SU-DHL-6 (cell line): ENCODE measurements around the gene AMOTL1.

ENCODE experiments used
- H2AFZ ChIP-seq: fragments of 200-600 bp; sonication (generic); 2 replicates; pipeline ENCODE4 v1.6.1; 2014; ENCODE audit warnings: low read depth, mild to moderate bottlenecking, moderate library complexity, mixed read lengths, antibody characterized with exemption, low read length; ENCODE audit not compliant: severe bottlenecking
- H3F3A ChIP-seq: fragments of 200-600 bp; shearing (Covaris generic); 2 replicates; pipeline ENCODE4 v1.6.0; 2016; ENCODE audit warnings: antibody characterized with exemption, mild to moderate bottlenecking; ENCODE audit not compliant: insufficient read depth
- H3K27ac ChIP-seq: fragments of 200-600 bp; sonication (generic); 2 replicates; pipeline ENCODE4 v1.5.1; 2016; ENCODE audit warnings: low read depth, mild to moderate bottlenecking, low read length, moderate library complexity, mixed read lengths
- H3K27me3 ChIP-seq: fragments of 200-600 bp; sonication (generic), shearing (Covaris generic); 2 replicates; pipeline ENCODE4 v1.6.0; 2014; ENCODE audit warnings: mild to moderate bottlenecking, low read length
- H3K36me3 ChIP-seq: fragments of 200-600 bp; sonication (generic); 2 replicates; pipeline ENCODE4 v1.6.1; 2014; ENCODE audit warnings: mild to moderate bottlenecking, low read length, mixed read lengths
- H3K4me2 ChIP-seq: fragments of 300-600, 200-600 bp; shearing (Covaris generic), sonication (generic); 2 replicates; pipeline ENCODE4 v1.6.0; 2014; ENCODE audit warnings: low read length, low read depth, mild to moderate bottlenecking; ENCODE audit not compliant: poor library complexity, severe bottlenecking
- H3K4me3 ChIP-seq: fragments of 200-600 bp; sonication (generic); 2 replicates; pipeline ENCODE4 v1.5.1; 2014; ENCODE audit warnings: antibody characterized with exemption, low read length, mild to moderate bottlenecking, mixed read lengths; ENCODE audit not compliant: insufficient read depth, poor library complexity, severe bottlenecking
- H3K79me2 ChIP-seq: fragments of 200-600 bp; sonication (generic); 2 replicates; pipeline ENCODE4 v1.6.1; 2014; ENCODE audit warnings: mild to moderate bottlenecking, low read length, moderate library complexity; ENCODE audit not compliant: insufficient read depth
- H3K9ac ChIP-seq: fragments of 200-600 bp; sonication (generic); 2 replicates; pipeline ENCODE4 v1.7.0; 2014; ENCODE audit warnings: mild to moderate bottlenecking, low read length
- H3K9me2 ChIP-seq: fragments of 200-600 bp; sonication (generic); replicated peaks from 2 replicates; pipeline ENCODE4 v1.6.1; 2014; ENCODE audit warnings: low read length; ENCODE audit not compliant: insufficient read depth
- H3K9me3 ChIP-seq: fragments of 200-600 bp; sonication (generic); 2 replicates; pipeline ENCODE4 v1.6.1; 2014; ENCODE audit warnings: low read length, mixed read lengths; ENCODE audit not compliant: insufficient read depth
- H4K20me1 ChIP-seq: fragments of 200-600 bp; sonication (generic); 2 replicates; pipeline ENCODE4 v1.6.1; 2014; ENCODE audit warnings: low read depth, mild to moderate bottlenecking, antibody characterized with exemption, low read length, moderate library complexity, mixed read lengths
- EZH2phosphoT487 ChIP-seq: fragments of 200-600 bp; sonication (generic), shearing (Covaris generic); conservative IDR thresholded peaks from 2 replicates; pipeline ENCODE4 v1.6.1; 2018; ENCODE audit warnings: mild to moderate bottlenecking, antibody characterized with exemption, low read length, moderate library complexity, mixed read lengths
- TF ChIP-seq, protein P1 (sequence below): fragments of 200-600 bp; sonication (generic); IDR thresholded peaks from one replicate; pipeline ENCODE4 v1.5.1; 2017; ENCODE audit warnings: antibody characterized with exemption, mild to moderate bottlenecking, low read length, moderate library complexity; ENCODE audit not compliant: insufficient read depth, poor library complexity, severe bottlenecking

Gene AMOTL1

DNA sequence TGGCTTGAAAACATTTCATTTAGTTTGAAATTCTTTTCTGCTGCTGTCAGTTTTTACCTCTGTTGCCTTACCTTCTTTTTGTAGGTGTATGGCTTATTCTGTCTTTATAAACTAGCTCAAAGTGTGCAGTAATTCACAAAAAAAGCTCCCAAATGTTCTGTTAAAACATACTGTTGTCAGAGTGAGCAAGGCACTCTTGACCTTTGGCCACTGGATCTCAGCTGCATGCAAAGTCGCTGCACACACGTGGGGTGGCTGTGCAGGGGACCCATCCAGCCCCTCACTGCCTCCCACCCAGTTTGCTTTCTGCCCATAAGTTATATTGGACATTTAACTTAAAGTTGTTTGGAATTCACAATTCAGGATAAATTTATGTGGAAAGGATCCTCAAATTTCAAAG, 92.2 kb downstream of the AMOTL1 start:
- Histone ChIP-seq H3K27me3 (no peaks in the 10 kb centered on the region), H3K79me2 (no peaks in the 10 kb centered on the region), H3K27ac (no peak overlapping the region), H3K9me2 (no peaks in the 10 kb centered on the region), H3F3A (no peaks in the 10 kb centered on the region), H4K20me1 (no peaks in the 10 kb centered on the region), H2AFZ (no peak overlapping the region), H3K4me2 (no peak overlapping the region), H3K9ac (no peak overlapping the region), H3K36me3 (no peaks in the 10 kb centered on the region), H3K9me3 (no peaks in the 10 kb centered on the region), H3K4me3 (no peak overlapping the region)
- TF ChIP-seq, protein P1, sequence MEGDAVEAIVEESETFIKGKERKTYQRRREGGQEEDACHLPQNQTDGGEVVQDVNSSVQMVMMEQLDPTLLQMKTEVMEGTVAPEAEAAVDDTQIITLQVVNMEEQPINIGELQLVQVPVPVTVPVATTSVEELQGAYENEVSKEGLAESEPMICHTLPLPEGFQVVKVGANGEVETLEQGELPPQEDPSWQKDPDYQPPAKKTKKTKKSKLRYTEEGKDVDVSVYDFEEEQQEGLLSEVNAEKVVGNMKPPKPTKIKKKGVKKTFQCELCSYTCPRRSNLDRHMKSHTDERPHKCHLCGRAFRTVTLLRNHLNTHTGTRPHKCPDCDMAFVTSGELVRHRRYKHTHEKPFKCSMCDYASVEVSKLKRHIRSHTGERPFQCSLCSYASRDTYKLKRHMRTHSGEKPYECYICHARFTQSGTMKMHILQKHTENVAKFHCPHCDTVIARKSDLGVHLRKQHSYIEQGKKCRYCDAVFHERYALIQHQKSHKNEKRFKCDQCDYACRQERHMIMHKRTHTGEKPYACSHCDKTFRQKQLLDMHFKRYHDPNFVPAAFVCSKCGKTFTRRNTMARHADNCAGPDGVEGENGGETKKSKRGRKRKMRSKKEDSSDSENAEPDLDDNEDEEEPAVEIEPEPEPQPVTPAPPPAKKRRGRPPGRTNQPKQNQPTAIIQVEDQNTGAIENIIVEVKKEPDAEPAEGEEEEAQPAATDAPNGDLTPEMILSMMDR: no peak
- no peak for TF ChIP-seq EZH2phosphoT487

DNA sequence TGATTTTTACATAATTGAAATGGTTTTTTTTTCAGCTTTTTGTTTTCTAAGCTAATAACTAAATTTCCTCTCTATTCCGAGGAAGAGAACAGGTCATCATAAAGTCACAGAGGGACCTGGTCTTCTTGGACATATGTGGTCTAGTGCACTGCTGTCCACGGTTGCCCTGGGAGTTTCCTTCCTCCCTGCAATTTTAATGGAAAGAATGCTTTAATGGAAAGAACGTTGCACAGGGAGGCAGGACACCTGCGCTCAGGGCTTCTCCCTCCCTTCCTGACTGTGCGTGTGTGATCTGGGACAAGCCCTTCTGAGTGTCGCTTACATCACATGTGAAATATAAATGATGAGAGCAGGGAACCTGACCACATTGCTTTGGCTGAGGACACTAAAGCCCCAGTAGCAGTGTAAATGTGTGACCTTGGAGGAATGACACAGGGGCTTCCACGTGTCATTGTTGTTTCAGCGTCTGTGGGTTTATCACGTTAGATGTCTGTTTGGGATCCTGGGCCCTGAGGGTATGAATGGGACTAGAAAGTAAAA, 93.2 kb downstream of the AMOTL1 start:
- Histone ChIP-seq H2AFZ (no peak overlapping the region), H3F3A (no peaks in the 10 kb centered on the region), H3K4me2 (no peak overlapping the region), H3K27ac (no peak overlapping the region), H3K4me3 (no peak overlapping the region), H3K9ac (no peak overlapping the region), H3K27me3 (no peaks in the 10 kb centered on the region), H3K9me3 (no peaks in the 10 kb centered on the region), H3K36me3 (no peaks in the 10 kb centered on the region), H3K79me2 (no peaks in the 10 kb centered on the region), H4K20me1 (no peaks in the 10 kb centered on the region), H3K9me2 (no peaks in the 10 kb centered on the region)
- TF ChIP-seq, protein P1: no peak

DNA sequence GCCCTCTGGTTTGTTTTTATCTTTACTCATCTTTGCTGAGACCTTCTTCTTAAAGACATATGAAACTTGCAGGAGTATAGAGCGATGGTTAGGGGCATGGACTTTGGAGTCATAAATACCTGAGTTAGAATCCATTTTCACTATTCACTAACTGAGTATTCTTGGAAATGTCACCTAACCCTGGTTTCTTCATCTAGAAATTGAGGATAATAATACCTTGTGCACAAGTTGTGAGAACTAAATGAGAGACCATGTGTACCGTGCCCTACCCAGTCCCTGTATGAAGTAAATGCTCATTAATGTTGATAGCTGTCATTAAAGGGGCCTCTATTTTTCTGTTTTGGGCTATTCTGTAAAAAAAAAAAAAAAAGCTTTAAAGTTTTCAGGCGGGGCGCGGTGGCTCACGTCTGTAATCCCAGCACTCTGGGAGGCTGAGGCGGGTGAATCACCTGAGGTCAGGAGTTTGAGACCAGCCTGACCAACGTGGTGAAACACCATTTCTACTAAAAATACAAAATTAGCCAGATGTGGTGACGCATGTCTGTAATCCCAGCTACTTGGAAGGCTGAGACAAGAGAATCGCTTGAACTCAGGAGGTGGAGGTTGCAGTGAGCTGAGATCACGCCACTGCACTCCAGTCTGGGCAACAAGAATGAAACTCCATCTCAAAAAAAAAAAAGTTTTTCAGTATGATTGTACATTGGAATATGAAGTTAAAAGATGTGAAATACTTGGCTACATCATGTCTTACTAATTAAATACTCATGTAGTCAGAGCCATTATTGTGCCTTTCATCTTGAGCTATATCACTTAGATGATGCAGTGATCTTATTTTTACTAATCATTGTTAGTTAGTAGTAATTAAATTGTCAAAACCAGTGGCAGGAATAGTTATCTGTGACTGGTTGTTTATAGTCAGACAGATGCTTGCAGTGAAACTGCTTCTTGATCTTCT, 95.0 kb downstream of the AMOTL1 start:
- no peaks in the 10 kb centered on the region for H3F3A ChIP-seq
- H3K4me2 ChIP-seq: no peak overlapping the region

More for the DNA sequence above, 95.0 kb downstream of the AMOTL1 start:
- H3K27me3 ChIP-seq: no peaks in the 10 kb centered on the region
- H3K36me3 ChIP-seq: no peaks in the 10 kb centered on the region
- H3K9me2 ChIP-seq: no peaks in the 10 kb centered on the region
- no peaks in the 10 kb centered on the region for H3K79me2 ChIP-seq
- no peak overlapping the region for H3K27ac ChIP-seq
- no peak overlapping the region for H3K9ac ChIP-seq
- H3K4me3 ChIP-seq: no peak overlapping the region
- H2AFZ ChIP-seq: no peak overlapping the region
- no peaks in the 10 kb centered on the region for H3K9me3 ChIP-seq
- no peaks in the 10 kb centered on the region for H4K20me1 ChIP-seq
- TF ChIP-seq EZH2phosphoT487: no peak
- TF ChIP-seq, protein P1: no peak
